Epithelial cell of prostate (primary cell): ENCODE data around the gene FBXL12.
"Not testable (repeated sequence)": the region's sequence is repeated elsewhere in the genome, so short reads cannot be mapped to it uniquely, and the experiment has no call there.

ENCODE experiments used
- DNase-seq: peaks from one replicate; pipeline ENCODE4 v3.0.0-alpha.2; 2011; ENCODE audit warnings: low read depth, low spot score
- H3K27ac ChIP-seq: fragments of 450-650 bp; 2 replicates; pipeline ENCODE4 v1.5.1; 2017; ENCODE audit warnings: mild to moderate bottlenecking

The FBXL12 gene

DNA sequence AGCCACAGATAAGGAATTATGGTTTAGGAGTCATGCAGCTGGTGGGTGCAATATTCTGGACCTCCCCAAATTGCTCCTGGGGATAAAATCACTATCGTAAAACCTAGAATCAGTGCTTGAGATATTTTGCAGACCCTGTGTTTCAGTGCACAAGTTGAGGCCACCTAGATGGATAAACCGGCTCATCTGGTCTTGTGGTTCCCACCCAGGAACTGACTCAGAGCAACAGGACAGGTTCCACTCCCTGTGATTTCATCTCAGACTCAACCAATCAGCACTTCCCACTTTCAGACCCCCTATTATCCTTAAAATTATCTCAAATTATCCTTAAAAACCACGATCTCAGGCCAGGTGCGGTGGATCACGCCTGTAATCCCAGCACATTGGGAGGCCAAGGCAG lies 21.0 kb downstream of the FBXL12 start:
- peak overlapping the region; percentile 80 for H3K27ac ChIP-seq
- DNase-seq = peak; percentile 56

DNA sequence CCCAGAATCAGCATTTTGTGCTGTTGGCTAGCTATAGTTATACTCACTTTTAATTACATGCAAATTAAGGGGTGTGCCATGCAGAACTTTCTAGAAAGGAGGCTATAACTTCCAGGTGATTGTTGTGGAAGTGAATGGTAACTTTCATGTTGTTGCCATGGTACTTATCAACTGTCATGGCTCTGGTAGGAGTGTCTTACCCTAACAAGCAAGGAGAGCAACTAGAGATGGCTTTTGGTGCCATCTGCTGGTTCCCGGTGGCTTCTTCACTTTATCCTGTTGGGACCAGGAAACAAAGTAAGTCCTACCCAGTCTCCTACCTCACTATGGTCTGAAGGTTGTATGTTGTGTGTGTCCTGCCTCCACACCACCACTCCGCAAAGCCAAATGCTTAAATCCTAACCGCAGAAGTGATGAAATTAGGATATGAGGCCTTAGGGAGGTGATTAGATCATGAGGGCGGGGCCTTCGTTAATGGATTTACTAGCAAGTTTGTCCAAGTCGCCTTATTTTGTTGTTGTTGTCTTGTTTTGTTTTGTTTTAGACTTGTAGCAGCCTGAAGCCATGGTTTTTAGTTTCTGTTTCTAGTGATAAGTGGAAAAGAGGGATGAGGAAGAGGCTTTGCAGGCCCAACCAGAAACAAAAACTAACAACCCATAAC lies 22.6 kb downstream of the FBXL12 start:
- peak; percentile 77 for DNase-seq
- H3K27ac ChIP-seq = peak overlapping the region; percentile 80

DNA sequence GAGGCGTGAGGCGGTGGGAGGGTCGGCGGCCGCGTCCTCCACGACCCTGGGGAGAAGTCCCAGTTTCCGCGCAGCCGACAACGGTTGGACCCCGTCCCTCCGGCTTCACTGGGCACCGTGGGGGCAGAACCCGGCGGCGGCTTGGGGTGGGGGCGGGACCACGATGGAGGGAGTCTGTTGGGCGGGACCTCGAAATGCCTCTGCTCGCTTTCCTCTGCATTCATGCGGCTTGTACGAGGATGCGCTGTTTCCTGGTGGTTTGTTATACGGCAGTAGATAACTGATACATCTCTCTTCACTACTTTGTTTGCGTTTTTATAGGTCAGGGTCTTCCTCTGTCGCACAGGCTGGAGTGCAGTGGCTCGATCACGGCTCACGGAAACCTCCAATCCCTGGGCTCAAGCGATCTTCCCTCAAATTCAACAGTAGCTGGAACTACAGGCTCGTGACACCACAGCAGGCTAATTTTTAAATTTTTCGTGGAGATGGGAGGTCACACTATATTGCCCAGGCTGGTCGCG lies 25.7 kb downstream of the FBXL12 start:
- H3K27ac ChIP-seq = peak overlapping the region; percentile 51
- DNase-seq = no peak

DNA sequence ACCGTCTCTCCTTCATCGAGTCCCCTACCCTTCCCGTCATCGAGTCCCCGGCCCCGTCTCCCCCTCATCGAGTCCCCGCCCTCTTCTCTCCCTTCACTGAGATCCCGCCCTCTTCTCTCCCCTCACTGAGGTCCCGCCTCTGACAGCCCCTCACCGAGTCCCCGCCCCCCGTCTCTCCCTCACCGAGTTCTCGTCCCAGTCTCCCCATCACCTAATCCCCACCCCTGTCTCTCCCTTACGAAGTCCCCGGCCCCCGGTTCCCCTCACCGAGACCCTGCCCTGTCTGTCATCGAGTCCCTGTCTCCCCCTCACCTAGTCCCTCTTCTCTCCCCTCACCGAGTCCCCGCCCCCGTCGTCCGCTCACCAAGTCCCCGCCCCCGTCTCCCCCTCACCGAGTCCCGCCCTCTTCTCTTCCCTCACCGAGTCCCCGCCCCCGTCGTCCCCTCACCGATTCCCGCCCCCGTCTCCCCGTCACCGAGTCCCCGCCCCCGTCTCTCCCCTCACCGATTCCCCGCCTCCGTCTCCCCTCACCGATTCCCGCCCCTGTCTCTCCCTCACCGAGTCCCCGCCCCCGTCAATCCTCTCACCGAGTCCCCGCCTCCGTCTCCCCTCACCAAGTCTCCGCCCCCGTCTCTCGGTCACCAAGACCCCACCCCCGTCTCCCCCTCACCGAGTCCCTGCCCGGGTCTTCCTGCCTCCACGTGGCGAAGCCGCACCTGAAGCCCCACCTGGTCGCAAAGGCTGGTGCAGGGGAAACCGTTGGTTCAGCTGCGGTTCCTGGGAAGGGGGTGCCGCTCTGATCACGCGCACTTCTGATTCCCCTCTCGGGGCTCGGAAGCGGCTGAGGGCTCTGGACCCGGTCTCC lies 26.4 kb downstream of the FBXL12 start:
- peak; percentile 73 for DNase-seq
- H3K27ac ChIP-seq = peak overlapping the region; percentile 51

DNA sequence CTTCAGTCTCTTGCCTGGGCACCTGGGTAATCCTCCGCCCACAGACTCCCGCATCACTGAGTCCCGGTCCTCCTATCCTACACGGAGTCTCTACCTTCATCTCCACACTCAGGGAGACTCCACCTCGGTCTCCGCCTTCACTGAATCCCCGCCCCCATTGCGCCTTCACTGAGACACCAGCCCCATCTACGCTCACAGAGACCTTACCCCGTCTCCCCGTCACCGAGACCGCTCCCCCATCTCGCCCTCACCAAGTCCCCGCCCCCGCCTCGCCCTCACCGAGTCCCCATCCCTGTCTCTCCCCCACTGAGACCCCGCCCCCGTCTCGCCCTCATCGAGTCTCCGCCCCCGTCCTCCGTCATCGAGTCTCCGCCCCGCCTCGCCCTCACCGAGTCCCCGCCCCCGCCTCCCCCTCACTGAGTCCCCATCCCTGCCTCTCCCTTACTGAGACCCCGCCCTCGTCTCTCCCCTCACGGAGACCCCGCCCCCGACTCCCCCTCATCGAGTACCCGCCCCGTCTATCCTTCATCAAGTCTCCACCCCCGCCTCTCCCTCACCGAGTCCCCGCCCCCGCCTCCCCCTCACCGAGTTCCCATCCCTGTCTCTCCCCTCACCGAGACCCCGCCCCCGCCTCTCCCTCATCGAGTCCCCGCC lies 27.2 kb downstream of the FBXL12 start:
- peak overlapping the region; percentile 51 for H3K27ac ChIP-seq
- peak; percentile 85 for DNase-seq

DNA sequence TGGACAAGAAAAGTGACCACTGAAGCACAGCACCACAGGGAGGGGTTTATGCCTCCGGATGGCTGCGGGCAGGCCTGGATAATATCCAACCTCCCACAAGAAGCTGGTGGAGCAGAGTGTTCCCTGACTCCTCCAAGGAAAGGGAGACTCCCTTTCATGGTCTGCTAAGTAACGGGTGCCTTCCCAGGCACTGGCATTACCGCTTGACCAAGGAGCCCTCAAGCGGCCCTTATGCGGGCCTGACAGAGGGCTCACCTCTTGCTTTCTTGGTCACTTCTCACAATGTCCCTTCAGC lies 27.9 kb downstream of the FBXL12 start:
- not testable (repeated sequence) for DNase-seq
- H3K27ac ChIP-seq = peak overlapping the region; percentile 51

DNA sequence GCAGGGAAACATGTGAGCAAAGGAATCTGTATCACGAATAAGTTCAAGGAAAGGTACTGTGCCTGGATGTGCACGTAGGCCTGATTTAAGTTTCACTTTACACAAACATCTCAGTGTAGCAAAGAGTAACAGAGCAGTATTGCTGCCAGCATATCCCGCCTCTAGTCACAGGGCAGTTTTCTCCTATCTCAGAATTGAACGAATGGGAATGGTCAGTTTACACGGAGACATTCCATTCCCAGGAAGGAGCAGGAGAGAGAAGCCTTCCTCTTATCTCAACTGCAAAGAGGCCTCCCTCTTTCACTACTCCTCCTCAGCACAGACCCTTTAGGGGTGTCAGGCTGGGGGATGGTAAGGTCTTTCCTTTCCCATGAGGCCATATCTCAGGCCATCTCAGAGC lies 29.3 kb downstream of the FBXL12 start:
- DNase-seq, H3K27ac ChIP-seq: not testable (repeated sequence)

DNA sequence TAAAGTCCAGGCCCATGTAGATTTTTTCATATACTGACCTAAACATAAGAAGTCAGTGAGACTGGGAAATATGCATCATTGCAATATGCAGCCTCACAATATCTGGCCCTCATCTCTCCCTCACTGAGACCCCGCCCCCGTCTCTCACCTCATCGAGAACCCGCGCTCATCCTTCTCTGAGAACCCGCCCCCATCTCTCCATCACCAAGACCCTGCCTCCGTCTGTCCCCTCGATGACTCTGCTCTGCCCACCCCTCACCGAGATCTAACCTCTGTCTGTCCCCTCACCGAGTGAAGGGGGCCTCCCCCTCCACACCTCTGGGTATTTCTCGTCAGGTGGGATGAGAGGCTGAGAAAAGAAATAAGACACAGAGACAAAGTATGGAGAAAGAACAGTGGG lies 29.8 kb downstream of the FBXL12 start:
- no peak overlapping the region for H3K27ac ChIP-seq
- no peak for DNase-seq

DNA sequence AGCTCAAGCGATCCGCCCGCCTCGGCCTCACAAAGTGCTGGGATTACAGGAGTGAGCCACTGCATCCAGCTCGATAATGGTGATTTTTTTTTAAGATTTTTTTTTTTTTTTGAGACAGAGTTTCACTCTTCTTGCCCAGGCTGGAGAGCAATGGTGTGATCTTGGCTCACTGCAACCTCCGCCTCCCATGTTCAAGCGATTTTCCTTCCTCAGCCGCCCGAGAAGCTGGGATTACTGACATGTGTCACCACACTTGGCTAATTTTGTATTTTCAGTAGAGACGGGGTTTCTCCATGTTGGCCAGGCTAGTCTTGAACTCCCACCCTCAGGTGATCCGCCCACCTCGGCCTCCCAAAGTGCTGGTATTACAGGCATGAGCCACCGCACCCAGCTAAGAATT lies 30.3 kb downstream of the FBXL12 start:
- H3K27ac ChIP-seq, DNase-seq: not testable (repeated sequence)

DNA sequence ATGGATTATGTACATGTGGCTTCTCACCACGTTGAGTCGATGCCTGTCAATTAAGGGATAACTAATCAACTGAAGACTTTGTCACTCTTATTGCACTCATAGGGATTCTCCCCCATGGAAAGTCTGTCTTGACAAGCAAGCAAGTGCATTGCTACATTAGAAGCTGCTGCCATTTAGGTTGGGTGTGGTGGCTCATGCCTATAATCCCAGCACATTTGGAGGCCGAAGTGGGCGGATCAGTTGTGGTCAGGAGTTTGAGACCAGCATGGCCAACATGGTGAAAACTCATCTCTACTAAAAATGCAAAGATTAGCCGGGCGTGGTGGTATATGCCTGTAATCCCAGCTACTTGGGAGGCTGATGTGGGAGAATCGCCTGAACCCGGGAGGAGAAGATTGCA lies 32.1 kb downstream of the FBXL12 start:
- no peak overlapping the region for H3K27ac ChIP-seq
- DNase-seq = no peak

DNA sequence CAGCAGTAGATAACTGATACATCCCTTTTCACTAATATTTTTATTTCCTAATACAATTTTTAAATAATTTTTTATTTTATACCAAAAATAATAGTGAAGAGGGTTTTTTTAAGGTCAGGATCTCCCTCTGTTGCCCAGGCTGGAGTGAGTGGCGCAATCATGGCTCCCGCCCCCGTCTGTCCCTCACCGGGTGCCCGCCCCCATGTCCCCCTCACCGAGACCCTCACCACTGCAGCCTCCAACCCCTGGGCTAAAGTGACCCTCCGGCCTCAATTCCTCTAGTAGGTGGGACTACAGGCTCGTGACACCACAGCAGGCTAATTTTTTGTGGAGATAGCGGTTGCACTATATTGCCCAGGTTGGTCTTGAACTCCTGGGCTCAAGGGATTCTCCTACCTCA lies 32.5 kb downstream of the FBXL12 start:
- DNase-seq = no peak
- peak overlapping the region; percentile 96 for H3K27ac ChIP-seq

DNA sequence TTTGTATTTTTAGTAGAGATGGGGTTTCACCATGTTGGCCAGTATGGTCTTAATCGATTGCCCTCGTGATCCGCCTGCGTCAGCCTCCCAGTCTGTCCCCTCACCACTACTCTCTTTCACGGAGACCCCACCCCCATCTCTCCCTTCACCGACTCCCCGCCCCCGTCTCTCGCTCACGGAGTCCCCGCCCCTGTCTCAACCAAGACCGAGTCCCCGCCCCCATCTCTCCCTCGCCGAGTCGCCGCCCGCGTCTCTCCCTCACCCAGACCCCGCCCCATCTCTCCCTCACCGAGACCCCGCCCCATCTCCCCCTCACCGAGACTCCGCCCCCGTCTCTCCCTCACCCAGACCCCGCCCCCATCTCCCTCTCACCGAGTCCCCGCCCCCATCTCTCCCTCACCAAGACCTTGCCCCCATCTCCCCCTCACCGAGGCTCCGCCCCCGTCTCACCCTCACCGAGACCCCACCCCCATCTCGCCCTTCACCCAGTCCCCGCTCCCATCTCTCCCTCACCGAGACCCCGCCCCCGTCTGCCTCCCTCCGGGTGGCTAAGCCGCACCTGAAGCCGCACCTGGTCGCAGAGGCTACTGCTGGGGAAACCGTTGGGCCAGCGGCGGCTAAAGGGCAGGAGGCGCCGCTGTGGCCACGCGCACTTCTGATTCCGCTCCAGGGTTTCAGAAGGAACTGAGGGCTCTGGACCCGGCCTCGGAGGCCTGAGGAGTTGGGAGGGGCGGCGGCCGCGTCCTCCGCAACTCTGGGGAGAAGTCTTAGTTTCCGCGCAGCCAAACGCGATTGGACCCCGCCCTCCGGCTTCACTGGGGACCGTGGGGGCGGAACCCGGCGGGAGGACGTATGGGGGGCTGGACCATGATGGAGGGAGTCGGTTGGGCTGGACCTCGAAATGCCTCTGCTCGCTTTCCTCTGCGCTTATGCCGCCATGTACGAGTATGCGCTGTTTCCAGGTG lies 33.2 kb downstream of the FBXL12 start:
- H3K27ac ChIP-seq = peak overlapping the region; percentile 96
- DNase-seq = peak; percentile 73

DNA sequence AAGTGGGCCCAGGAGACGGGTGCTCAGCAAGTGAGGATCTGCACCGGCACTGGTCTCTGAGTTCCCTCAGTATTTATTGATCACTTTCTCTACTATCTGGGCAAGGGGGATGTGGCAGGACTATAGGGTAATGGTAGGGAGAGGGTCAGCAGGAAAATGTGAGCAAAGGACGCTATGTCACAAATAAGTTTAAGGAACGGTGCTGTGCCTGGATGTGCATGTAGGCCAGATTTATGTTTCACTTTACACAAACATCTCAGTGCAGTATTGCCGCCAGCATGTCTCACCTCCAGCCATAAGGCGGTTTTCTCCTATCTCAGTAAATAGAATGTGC lies 34.7 kb downstream of the FBXL12 start:
- DNase-seq = not testable (repeated sequence)
- peak overlapping the region; percentile 96 for H3K27ac ChIP-seq

DNA sequence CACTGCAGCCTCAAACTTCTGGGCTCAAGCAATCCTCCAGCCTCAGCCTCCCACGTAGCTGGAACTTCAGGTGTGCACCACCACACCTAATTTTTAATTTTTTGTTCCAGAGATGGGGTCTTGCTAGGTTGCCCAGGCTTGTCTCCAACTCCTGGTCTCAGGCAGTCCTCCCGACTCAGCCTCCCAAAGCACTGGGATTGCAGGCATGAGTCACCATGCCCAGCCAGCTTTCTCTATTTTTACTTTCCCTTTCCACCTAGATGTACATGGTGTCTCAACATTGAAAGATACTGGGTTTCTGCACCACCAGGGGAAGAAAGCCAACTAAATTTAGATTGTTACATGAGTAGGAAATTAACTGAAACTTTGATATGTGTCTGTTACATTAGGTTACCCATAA lies 36.5 kb downstream of the FBXL12 start:
- H3K27ac ChIP-seq = no peak overlapping the region
- DNase-seq = no peak

DNA sequence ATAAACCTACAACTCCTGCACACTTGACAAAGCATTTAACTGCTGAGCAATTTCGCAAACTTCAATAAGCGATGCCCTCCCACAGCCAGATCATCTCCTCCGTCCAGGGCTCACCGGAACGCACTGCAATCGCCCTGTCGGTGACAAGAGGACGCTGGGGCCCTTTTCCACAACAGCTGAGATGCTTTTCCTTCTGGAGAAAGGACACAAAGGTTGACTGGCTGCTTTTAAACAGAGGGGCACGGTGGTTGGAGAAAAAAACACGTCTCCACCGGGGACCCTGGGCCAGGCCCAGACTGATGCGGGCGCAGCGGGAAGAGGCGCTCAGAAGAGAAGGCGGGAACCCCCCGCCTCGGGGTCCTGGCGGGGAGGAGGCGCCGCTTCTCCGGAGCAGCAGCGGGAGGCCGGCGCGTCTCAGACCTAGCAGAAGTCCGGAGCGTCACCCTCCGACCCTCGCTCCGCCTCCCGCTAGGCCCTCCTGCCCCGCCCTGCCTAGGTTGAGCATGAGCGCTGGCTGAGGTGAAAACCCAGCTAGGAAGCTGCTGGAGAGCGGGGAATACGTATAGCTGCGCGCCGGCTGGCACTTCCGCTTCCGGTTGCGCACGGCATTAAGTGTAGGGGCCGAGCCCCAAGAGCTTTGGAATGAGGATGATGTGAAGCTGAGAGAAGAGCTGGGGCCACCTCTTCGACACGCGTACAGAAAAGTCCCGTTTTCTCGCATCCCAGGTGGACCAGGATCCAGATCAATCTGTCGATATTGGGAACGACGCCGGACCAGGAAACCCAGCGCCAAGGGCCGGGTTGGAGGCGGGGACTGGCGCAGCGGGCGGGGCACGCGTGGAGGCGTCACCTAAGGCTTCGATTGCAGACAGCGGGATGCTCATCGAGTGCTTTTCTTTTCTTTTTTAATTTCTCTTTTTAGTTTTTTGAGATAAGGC lies 50.4 kb downstream of the FBXL12 start, which contains the start of gene ZNF846:
TSS of gene ZNF846 (minus strand) at position 564 of the 938 bp plus-strand sequence. CDS start 3,788 bp downstream, outside the sequence.
- DNase-seq = peak; percentile 87
- H3K27ac ChIP-seq = peak within 1 kb of the TSS; percentile 91
